H9 (cell line): ENCODE data around the gene TCF23. TPM values are rescaled to one million over a fixed set of nuclear protein-coding genes. Genes with fewer than 3 reads are reported as not detected.

Experiments
- DNase-seq: peaks from one replicate; pipeline ENCODE4 v3.0.0-alpha.2; 2017
- H2AFZ ChIP-seq: one replicate; pipeline ENCODE4 v1.6.1; 2013; ENCODE audit warnings: mild to moderate bottlenecking, low read length, control low read depth, moderate library complexity
- H2AK5ac ChIP-seq: 2 replicates; pipeline ENCODE4 v1.6.1; 2013; ENCODE audit warnings: low read length, control low read depth, mixed read lengths; ENCODE audit not compliant: insufficient read length
- H2BK120ac ChIP-seq: one replicate; pipeline ENCODE4 v1.6.1; 2013; ENCODE audit warnings: low read depth, mild to moderate bottlenecking, low read length, control low read depth, inconsistent platforms; ENCODE audit not compliant: poor library complexity, severe bottlenecking
- H2BK12ac ChIP-seq: 2 replicates; pipeline ENCODE4 v1.6.1; 2013; ENCODE audit warnings: low read length, control low read depth, mixed read lengths, low read depth; ENCODE audit not compliant: insufficient read length
- H2BK15ac ChIP-seq: 2 replicates; pipeline ENCODE4 v1.6.1; 2013; ENCODE audit warnings: low read depth, low read length, control low read depth
- H2BK20ac ChIP-seq: one replicate; pipeline ENCODE4 v1.6.1; 2013; ENCODE audit warnings: low read depth, mild to moderate bottlenecking, low read length, control low read depth, inconsistent platforms; ENCODE audit not compliant: poor library complexity, severe bottlenecking
- H2BK5ac ChIP-seq: 2 replicates; pipeline ENCODE4 v1.6.1; 2013; ENCODE audit warnings: low read length, control low read depth, mixed read lengths; ENCODE audit not compliant: insufficient read length
- H3K14ac ChIP-seq: 2 replicates; pipeline ENCODE4 v1.6.1; 2013; ENCODE audit warnings: low read length, control low read depth; ENCODE audit not compliant: insufficient read depth
- H3K18ac ChIP-seq: 2 replicates; pipeline ENCODE4 v1.6.1; 2013; ENCODE audit warnings: low read depth, mild to moderate bottlenecking, mixed read lengths, low read length, control low read depth; ENCODE audit not compliant: insufficient read length
- H3K23ac ChIP-seq: 2 replicates; pipeline ENCODE4 v1.6.1; 2013; ENCODE audit warnings: low read length, control low read depth, mixed read lengths, low read depth; ENCODE audit not compliant: insufficient read length
- H3K23me2 ChIP-seq: 2 replicates; pipeline ENCODE4 v1.6.1; 2013; ENCODE audit warnings: low read depth, mild to moderate bottlenecking, mixed read lengths, low read length, control low read depth; ENCODE audit not compliant: insufficient read length, poor library complexity, severe bottlenecking
- H3K27ac ChIP-seq: 2 replicates; pipeline ENCODE4 v1.5.1; 2013; ENCODE audit warnings: low read length, control low read depth, mixed read lengths, low read depth; ENCODE audit not compliant: insufficient read length
- H3K27me3 ChIP-seq: 2 replicates; pipeline ENCODE4 v1.6.1; 2013; ENCODE audit warnings: low read length, control low read depth, inconsistent platforms; ENCODE audit not compliant: insufficient read depth
- H3K4ac ChIP-seq: 2 replicates; pipeline ENCODE4 v1.6.1; 2013; ENCODE audit warnings: low read depth, mild to moderate bottlenecking, control low read depth, inconsistent platforms, low read length, moderate library complexity
- H3K4me1 ChIP-seq: 2 replicates; pipeline ENCODE4 v1.6.1; 2013; ENCODE audit warnings: low read length, control low read depth, inconsistent platforms; ENCODE audit not compliant: insufficient read depth
- H3K4me2 ChIP-seq: 2 replicates; pipeline ENCODE4 v1.6.1; 2013; ENCODE audit warnings: low read length, control low read depth, mixed read lengths; ENCODE audit not compliant: insufficient read length, insufficient read depth
- H3K56ac ChIP-seq: 2 replicates; pipeline ENCODE4 v1.6.1; 2013; ENCODE audit warnings: low read depth, mild to moderate bottlenecking, mixed read lengths, low read length, control low read depth; ENCODE audit not compliant: insufficient read length
- H3K79me1 ChIP-seq: 2 replicates; pipeline ENCODE4 v1.6.1; 2013; ENCODE audit warnings: low read depth, mild to moderate bottlenecking, moderate library complexity, low read length, control low read depth, inconsistent platforms; ENCODE audit not compliant: insufficient read depth, poor library complexity, severe bottlenecking
- H3K79me2 ChIP-seq: 2 replicates; pipeline ENCODE4 v1.6.1; 2013; ENCODE audit warnings: low read length, control low read depth, inconsistent platforms; ENCODE audit not compliant: insufficient read depth
- H3K9ac ChIP-seq: 2 replicates; pipeline ENCODE4 v1.6.1; 2013; ENCODE audit warnings: low read length, control low read depth, mixed read lengths; ENCODE audit not compliant: insufficient read length; ENCODE audit errors: extremely low read depth
- H3K9me3 ChIP-seq: one replicate; pipeline ENCODE4 v1.6.1; 2013; ENCODE audit warnings: low read depth, low read length, inconsistent platforms; ENCODE audit not compliant: control insufficient read depth
- H3T11ph ChIP-seq: one replicate; pipeline ENCODE4 v1.6.1; 2013; ENCODE audit warnings: mild to moderate bottlenecking, low read length, control low read depth, inconsistent platforms
- H4K20me1 ChIP-seq: one replicate; pipeline ENCODE4 v1.6.1; 2013; ENCODE audit not compliant: control insufficient read depth, insufficient read length, insufficient read depth
- H4K5ac ChIP-seq: 2 replicates; pipeline ENCODE4 v1.6.1; 2013; ENCODE audit warnings: low read depth, mild to moderate bottlenecking, mixed read lengths, low read length, control low read depth; ENCODE audit not compliant: insufficient read length
- H4K8ac ChIP-seq: replicated peaks from 2 replicates; pipeline ENCODE4 v1.6.1; 2013; ENCODE audit warnings: low read length, control low read depth, mixed read lengths, low read depth; ENCODE audit not compliant: insufficient read length
- H4K91ac ChIP-seq: 2 replicates; pipeline ENCODE4 v1.6.1; 2013; ENCODE audit warnings: low read depth, mild to moderate bottlenecking, moderate library complexity, mixed read lengths, low read length, control low read depth; ENCODE audit not compliant: insufficient read length
- H3K27ac Mint-ChIP-seq, 3 experiments: 2 replicates in 2 of 3; 3 replicates in 1 of 3; pipeline ENCODE4 v1.8.0; 2020 to 2021; ENCODE audit warnings: mixed read lengths in 3 of 3, mild to moderate bottlenecking in 1 of 3, moderate library complexity in 1 of 3
- H3K27me3 Mint-ChIP-seq: 2 replicates; pipeline ENCODE4 v1.8.0; 2021; ENCODE audit warnings: low read depth, mild to moderate bottlenecking, moderate library complexity, mixed read lengths
- H3K36me3 Mint-ChIP-seq, 3 experiments: 2 replicates in 2 of 3; 3 replicates in 1 of 3; pipeline ENCODE4 v1.8.0; 2020 to 2021; ENCODE audit warnings: low read depth in 3 of 3, mixed read lengths in 3 of 3; ENCODE audit not compliant: insufficient read depth in 1 of 3
- H3K4me1 Mint-ChIP-seq, 2 experiments: 2 replicates each; pipeline ENCODE4 v1.8.0; 2020; ENCODE audit warnings: mixed read lengths in 2 of 2
- H3K4me3 Mint-ChIP-seq, 2 experiments: 2 replicates in 1 of 2; 3 replicates in 1 of 2; pipeline ENCODE4 v1.8.0; 2020 to 2021; ENCODE audit warnings: mild to moderate bottlenecking in 2 of 2, mixed read lengths in 2 of 2, moderate library complexity in 1 of 2
- H3K9me3 Mint-ChIP-seq, 2 experiments: 2 replicates in 1 of 2; 3 replicates in 1 of 2; pipeline ENCODE4 v1.8.0; 2020; ENCODE audit warnings: mild to moderate bottlenecking in 2 of 2, mixed read lengths in 2 of 2, moderate library complexity in 1 of 2
- CTCF ChIP-seq: fragments of 200-600 bp; sonication (generic); conservative IDR thresholded peaks from 3 replicates; pipeline ENCODE4 v1.8.0; 2021; ENCODE audit warnings: antibody characterized with exemption, mild to moderate bottlenecking
- WGBS: extraction: QIAGEN DNeasy Blood & Tissue Kit; methylation state at CpG from one replicate; pipeline ENCODE4 v1.1.7; 2013; ENCODE audit warnings: missing lambda C conversion rate, low lambda C conversion rate, mixed read lengths; ENCODE audit not compliant: insufficient read length; ENCODE audit errors: extremely low coverage; 5-methylcytosine and 5-hydroxymethylcytosine counted together
- total RNA-seq: library from RNA; stranded (reverse); gene quantifications from 2 replicates; pipeline ENCODE4 v1.2.1, GENCODE V29; 2021

The TCF23 gene
- total RNA-seq, 1 experiment from 2014 or later, result not detected

- no peaks in the 10 kb centered on the region for H3K9me3 ChIP-seq
- no peak overlapping the region for H2BK12ac ChIP-seq
- no peak overlapping the region for H3T11ph ChIP-seq
- Mint-ChIP-seq H3K4me3 (no peak overlapping the region), H3K27me3 (peaks cover 13% of the 10 kb centered on the region), H3K9me3 (no peaks in the 10 kb centered on the region; a peak in 1 of 5 replicates), H3K27ac (no peak overlapping the region), H3K4me1 (peaks cover 2 to 4% of the 10 kb centered on the region in 2 experiments; a peak in 1 of 4 replicates), H3K36me3 (peaks cover 0 to 1% (median 0%) of the 10 kb centered on the region in 3 experiments; a peak in 4 of 7 replicates)
- H3K14ac ChIP-seq, result no peak overlapping the region
- H2AFZ ChIP-seq, result no peak overlapping the region
- no CpG with 5 or more reads among the region's 5 CpGs for WGBS
- H3K4me2 ChIP-seq, result no peak overlapping the region
- H4K91ac ChIP-seq, result no peak overlapping the region
- no peak overlapping the region for H2BK15ac ChIP-seq
- no peak for TF ChIP-seq CTCF
- no peak overlapping the region for H3K23ac ChIP-seq
- no peak overlapping the region for H3K18ac ChIP-seq
- H2AK5ac ChIP-seq, result no peak overlapping the region
- no peaks in the 10 kb centered on the region for H3K79me1 ChIP-seq
- no peak for DNase-seq
- H4K8ac ChIP-seq, result no peak overlapping the region
- H3K4me1 ChIP-seq, result no peaks in the 10 kb centered on the region
- H2BK120ac ChIP-seq, result no peak overlapping the region
- no peaks in the 10 kb centered on the region for H3K23me2 ChIP-seq
- no peak overlapping the region for H3K4ac ChIP-seq
- no peaks in the 10 kb centered on the region for H3K27me3 ChIP-seq
- H3K27ac ChIP-seq, result no peak overlapping the region
- H4K20me1 ChIP-seq, result no peaks in the 10 kb centered on the region
- H3K79me2 ChIP-seq, result no peaks in the 10 kb centered on the region
- H3K56ac ChIP-seq, result no peak overlapping the region
- no peak overlapping the region for H2BK20ac ChIP-seq
- no peak overlapping the region for H2BK5ac ChIP-seq
- no peak overlapping the region for H3K9ac ChIP-seq
- no peak overlapping the region for H4K5ac ChIP-seq
Observed at GRCh38 chr2:27102329-27102728, 46.5 kb upstream of the TCF23 start.
